ENCODE results near the gene MYO18B. TPM values are rescaled to one million over a fixed set of nuclear protein-coding genes. Genes with fewer than 3 reads are reported as not detected.

Gene MYO18B
- total RNA-seq, 1 donor from 2014 or later, result not detected

- DNase-seq (no peak), ATAC-seq (no peak)
- intact Hi-C loops (cut with DNase I), result no loop called here
- no peak overlapping the region for H3K27ac ChIP-seq
- no peaks in the 10 kb centered on the region for H3K36me3 ChIP-seq
- no peak overlapping the region for H3K4me3 ChIP-seq
- TF ChIP-seq CTCF (IDR thresholded peaks at IDR 0.05), result no peak
- no peaks in the 10 kb centered on the region for H3K4me1 ChIP-seq
- H3K9me3 ChIP-seq, result no peaks in the 10 kb centered on the region
- peaks cover 14% of the 10 kb centered on the region for H3K27me3 ChIP-seq (ENCODE audit: low read depth)
Measured at GRCh38 chr22:26045051-26045450, 303.1 kb downstream of the MYO18B start.

- ATAC-seq, result no peak
- H3K4me3 ChIP-seq, result no peak overlapping the region
- no peak for TF ChIP-seq CTCF (IDR thresholded peaks at IDR 0.05)
- no peaks in the 10 kb centered on the region for H3K36me3 ChIP-seq
- no peaks in the 10 kb centered on the region for H3K4me1 ChIP-seq
- DNase-seq, result no peak
- intact Hi-C loops (cut with DNase I), result no loop called here
- H3K9me3 ChIP-seq, result no peaks in the 10 kb centered on the region
- H3K27me3 ChIP-seq (ENCODE audit: low read depth), result peaks cover 16% of the 10 kb centered on the region
- no peak overlapping the region for H3K27ac ChIP-seq
Measured at GRCh38 chr22:26045860-26046259, 303.9 kb downstream of the MYO18B start.

- Histone ChIP-seq H3K9me3 (no peaks in the 10 kb centered on the region), H3K27ac (no peak overlapping the region), H3K4me3 (no peak overlapping the region), H3K4me1 (no peaks in the 10 kb centered on the region), H3K27me3 (ENCODE audit: low read depth) (peaks cover 23% of the 10 kb centered on the region), H3K36me3 (no peaks in the 10 kb centered on the region)
- no peak for ATAC-seq
- no peak for TF ChIP-seq CTCF (IDR thresholded peaks at IDR 0.05)
- DNase-seq, result no peak
- intact Hi-C loops (cut with DNase I), result no loop called here
Measured at GRCh38 chr22:26047516-26047915, 305.5 kb downstream of the MYO18B start.

GRCh38 chr22:26047920-26048319 is 305.9 kb downstream of the MYO18B start:
- H3K27ac ChIP-seq, result no peak overlapping the region
- no peak overlapping the region for H3K4me3 ChIP-seq
- TF ChIP-seq CTCF (IDR thresholded peaks at IDR 0.05), result no peak
- DNase-seq (no peak), ATAC-seq (no peak)
- intact Hi-C loops (cut with DNase I), result no loop called here
- no peaks in the 10 kb centered on the region for H3K36me3 ChIP-seq
- no peaks in the 10 kb centered on the region for H3K9me3 ChIP-seq
- peaks cover 23% of the 10 kb centered on the region for H3K27me3 ChIP-seq (ENCODE audit: low read depth)
- H3K4me1 ChIP-seq, result no peaks in the 10 kb centered on the region

GRCh38 chr22:26050079-26050478 is 308.1 kb downstream of the MYO18B start:
- H3K27ac ChIP-seq, result no peak overlapping the region
- intact Hi-C loops (cut with DNase I), result no loop called here
- ATAC-seq, result no peak
- H3K36me3 ChIP-seq, result no peaks in the 10 kb centered on the region
- H3K27me3 ChIP-seq (ENCODE audit: low read depth), result peaks cover 23% of the 10 kb centered on the region
- no peak for TF ChIP-seq CTCF (IDR thresholded peaks at IDR 0.05)
- no peaks in the 10 kb centered on the region for H3K9me3 ChIP-seq
- no peak overlapping the region for H3K4me3 ChIP-seq
- no peak for DNase-seq
- H3K4me1 ChIP-seq, result no peaks in the 10 kb centered on the region

Measured in lower lobe of right lung (tissue), 2 donors.